ENCODE measurements around the gene FUT7. TPM values are rescaled to one million over a fixed set of nuclear protein-coding genes. Genes with fewer than 3 reads are reported as not detected.

Gene FUT7
- total and polyA plus RNA-seq, 9 of the 15 experiments (the other 6 are each of a cell fraction or from before 2014, with no cell fraction given), result not detected

GRCh38 chr9:136995772-136996311 is 36.0 kb downstream of the FUT7 start (continued):
- TF ChIP-seq ZNF740 (CRISPR knock-in tag; IDR thresholded peaks at IDR 0.05) (peak; percentile 49; the same call in 1 of the 2 replicates), ZNF740 (tag; IDR thresholded peaks at IDR 0.05) (no peak), PRPF4 (IDR thresholded peaks at IDR 0.05; ENCODE audit: insufficient read depth, low read depth, low read length, poor library complexity, severe bottlenecking) (no peak), ZNF384 (IDR thresholded peaks at IDR 0.05; ENCODE audit: low read depth, low read length) (no peak), ZNF280A (IDR thresholded peaks at IDR 0.05; ENCODE audit: low read depth, partially characterized antibody) (no peak), FOXA3 (CRISPR knock-in tag; conservative IDR thresholded peaks at IDR 0.05 in 1 of 2, IDR thresholded peaks at IDR 0.05 in 1 of 2) (no peak), XRCC5 (IDR thresholded peaks at IDR 0.05; ENCODE audit: low read depth, low read length) (no peak), TCF15 (CRISPR knock-in tag; IDR thresholded peaks at IDR 0.05) (no peak), CBFA2T2 (conservative IDR thresholded peaks at IDR 0.05) (no peak), PHB (CRISPR knock-in tag; IDR thresholded peaks at IDR 0.05) (no peak), JUNB (CRISPR knock-in tag; conservative IDR thresholded peaks at IDR 0.05) (no peak), POLR2A (conservative IDR thresholded peaks at IDR 0.05) (no peak), U2AF1 (optimal IDR thresholded peaks at IDR 0.05; ENCODE audit: low read depth, low read length) (no peak), HDAC3 (IDR thresholded peaks at IDR 0.05; ENCODE audit: borderline replicate concordance, partially characterized antibody) (no peak), POLR3G (IDR thresholded peaks at IDR 0.05; ENCODE audit: extremely low read depth, insufficient read length, insufficient replicate concordance) (no peak), CBX1 (IDR thresholded peaks at IDR 0.05; ENCODE audit: low read depth) (0 out of 2 replicates have a peak, but pooled peaks have one; percentile 6), ETS1 (conservative IDR thresholded peaks at IDR 0.05; ENCODE audit: control insufficient read depth, low read depth, low read length) (no peak)
